ENCODE measurements around the gene MTSS2.

DNA sequence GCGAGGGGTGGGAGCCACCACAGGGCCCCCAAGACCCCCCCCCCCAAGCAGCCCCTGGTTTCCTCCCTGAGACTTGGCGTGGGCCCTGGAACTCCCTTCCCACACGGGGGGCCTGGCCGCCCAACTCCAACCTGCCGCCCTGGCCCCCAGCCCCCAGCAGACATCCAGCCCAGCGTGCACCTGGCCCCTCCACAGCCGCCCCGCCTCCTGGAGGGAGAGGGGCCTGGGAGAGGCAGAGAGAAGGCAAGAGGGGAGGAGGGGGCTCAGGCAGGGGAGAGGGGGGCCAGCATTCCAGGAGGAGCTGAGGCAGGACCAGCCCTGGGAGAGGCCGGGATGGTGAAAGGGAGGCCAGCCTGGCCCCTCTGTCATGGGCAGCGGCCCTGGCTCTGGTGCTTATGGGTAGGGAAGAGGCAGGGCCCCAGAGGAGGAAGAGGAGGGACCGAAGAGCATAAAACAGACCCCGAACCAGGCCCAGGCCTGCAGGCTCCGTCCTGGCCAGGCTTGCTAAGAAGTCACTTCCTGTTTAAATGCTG, 22.8 kb downstream of the MTSS2 start:
- TF ChIP-seq TAF1 (IDR thresholded peaks at IDR 0.05; ENCODE audit: borderline replicate concordance, low read depth, low read length) (no peak), SIN3A (IDR thresholded peaks at IDR 0.05; ENCODE audit: borderline replicate concordance, low read depth, low read length) (no peak), GABPA (IDR thresholded peaks at IDR 0.05; ENCODE audit: low read depth) (no peak), SMC3 (IDR thresholded peaks at IDR 0.05; ENCODE audit: low read depth, low read length) (no peak), RAD21 (IDR thresholded peaks at IDR 0.05; ENCODE audit: low read length) (no peak), TCF12 (IDR thresholded peaks at IDR 0.05) (no peak), EZH2phosphoT487 (IDR thresholded peaks at IDR 0.05; ENCODE audit: borderline replicate concordance, low read depth) (no peak), FOXJ3 (CRISPR knock-in tag; IDR thresholded peaks at IDR 0.05) (no peak)
- TF ChIP-seq, protein P1, sequence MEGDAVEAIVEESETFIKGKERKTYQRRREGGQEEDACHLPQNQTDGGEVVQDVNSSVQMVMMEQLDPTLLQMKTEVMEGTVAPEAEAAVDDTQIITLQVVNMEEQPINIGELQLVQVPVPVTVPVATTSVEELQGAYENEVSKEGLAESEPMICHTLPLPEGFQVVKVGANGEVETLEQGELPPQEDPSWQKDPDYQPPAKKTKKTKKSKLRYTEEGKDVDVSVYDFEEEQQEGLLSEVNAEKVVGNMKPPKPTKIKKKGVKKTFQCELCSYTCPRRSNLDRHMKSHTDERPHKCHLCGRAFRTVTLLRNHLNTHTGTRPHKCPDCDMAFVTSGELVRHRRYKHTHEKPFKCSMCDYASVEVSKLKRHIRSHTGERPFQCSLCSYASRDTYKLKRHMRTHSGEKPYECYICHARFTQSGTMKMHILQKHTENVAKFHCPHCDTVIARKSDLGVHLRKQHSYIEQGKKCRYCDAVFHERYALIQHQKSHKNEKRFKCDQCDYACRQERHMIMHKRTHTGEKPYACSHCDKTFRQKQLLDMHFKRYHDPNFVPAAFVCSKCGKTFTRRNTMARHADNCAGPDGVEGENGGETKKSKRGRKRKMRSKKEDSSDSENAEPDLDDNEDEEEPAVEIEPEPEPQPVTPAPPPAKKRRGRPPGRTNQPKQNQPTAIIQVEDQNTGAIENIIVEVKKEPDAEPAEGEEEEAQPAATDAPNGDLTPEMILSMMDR (IDR thresholded peaks at IDR 0.05): no peak
- TF ChIP-seq, protein P2, sequence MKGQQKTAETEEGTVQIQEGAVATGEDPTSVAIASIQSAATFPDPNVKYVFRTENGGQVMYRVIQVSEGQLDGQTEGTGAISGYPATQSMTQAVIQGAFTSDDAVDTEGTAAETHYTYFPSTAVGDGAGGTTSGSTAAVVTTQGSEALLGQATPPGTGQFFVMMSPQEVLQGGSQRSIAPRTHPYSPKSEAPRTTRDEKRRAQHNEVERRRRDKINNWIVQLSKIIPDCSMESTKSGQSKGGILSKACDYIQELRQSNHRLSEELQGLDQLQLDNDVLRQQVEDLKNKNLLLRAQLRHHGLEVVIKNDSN (IDR thresholded peaks at IDR 0.05; ENCODE audit: borderline replicate concordance, low read depth): no peak
- TF ChIP-seq, protein P3, sequence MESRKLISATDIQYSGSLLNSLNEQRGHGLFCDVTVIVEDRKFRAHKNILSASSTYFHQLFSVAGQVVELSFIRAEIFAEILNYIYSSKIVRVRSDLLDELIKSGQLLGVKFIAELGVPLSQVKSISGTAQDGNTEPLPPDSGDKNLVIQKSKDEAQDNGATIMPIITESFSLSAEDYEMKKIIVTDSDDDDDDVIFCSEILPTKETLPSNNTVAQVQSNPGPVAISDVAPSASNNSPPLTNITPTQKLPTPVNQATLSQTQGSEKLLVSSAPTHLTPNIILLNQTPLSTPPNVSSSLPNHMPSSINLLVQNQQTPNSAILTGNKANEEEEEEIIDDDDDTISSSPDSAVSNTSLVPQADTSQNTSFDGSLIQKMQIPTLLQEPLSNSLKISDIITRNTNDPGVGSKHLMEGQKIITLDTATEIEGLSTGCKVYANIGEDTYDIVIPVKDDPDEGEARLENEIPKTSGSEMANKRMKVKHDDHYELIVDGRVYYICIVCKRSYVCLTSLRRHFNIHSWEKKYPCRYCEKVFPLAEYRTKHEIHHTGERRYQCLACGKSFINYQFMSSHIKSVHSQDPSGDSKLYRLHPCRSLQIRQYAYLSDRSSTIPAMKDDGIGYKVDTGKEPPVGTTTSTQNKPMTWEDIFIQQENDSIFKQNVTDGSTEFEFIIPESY (IDR thresholded peaks at IDR 0.05; ENCODE audit: borderline replicate concordance, low read depth): no peak
